Retinal pigment epithelial cell (primary cell): ENCODE data around the gene RNPEPL1.
A peak's percentile ranks its signal among the peaks of the same experiment; 100 is the strongest.

Experiments
- DNase-seq: peaks from one replicate; pipeline ENCODE4 v3.0.0-alpha.2; 2010; ENCODE audit warnings: low read depth
- H3K4me3 ChIP-seq: 2 replicates; pipeline ENCODE4 v1.5.1; 2011; ENCODE audit warnings: mild to moderate bottlenecking, low read length, control low read depth, moderate library complexity
- CTCF ChIP-seq: conservative IDR thresholded peaks from 2 replicates; pipeline ENCODE4 v1.5.1; 2011; ENCODE audit warnings: low read depth, low read length, control low read depth, inconsistent platforms

The RNPEPL1 gene

GRCh38 chr2:240557101-240557751 lies 11.1 kb upstream of the RNPEPL1 start:
- TF ChIP-seq CTCF, result no peak
- H3K4me3 ChIP-seq, result peak overlapping the region; percentile 47
- DNase-seq, result no peak

GRCh38 chr2:240557808-240558207 lies 10.5 kb upstream of the RNPEPL1 start, which contains the start of gene ANKMY1:
Gene ANKMY1, minus strand, starts transcription at chr2:240557988. Its CDS starts 653 bp downstream, at chr2:240557335.
- no peak for TF ChIP-seq CTCF
- DNase-seq, result peak; percentile 37
- peak within 1 kb of the TSS; percentile 47 for H3K4me3 ChIP-seq

- DNase-seq, result no peak
- TF ChIP-seq CTCF, result no peak
- peak overlapping the region; percentile 47 for H3K4me3 ChIP-seq
Measured at GRCh38 chr2:240558236-240558761, 10.0 kb upstream of the RNPEPL1 start.

GRCh38 chr2:240559286-240559685 lies 9.0 kb upstream of the RNPEPL1 start:
- H3K4me3 ChIP-seq, result no peak overlapping the region
- TF ChIP-seq CTCF, result no peak
- DNase-seq, result no peak

GRCh38 chr2:240560084-240560479 lies 8.2 kb upstream of the RNPEPL1 start, which contains the start of gene DUSP28:
Gene DUSP28, plus strand, starts transcription at chr2:240560357. Its CDS starts 328 bp downstream, at chr2:240560685.
- DNase-seq, result peak; percentile 40
- no peak for TF ChIP-seq CTCF
- peak within 1 kb of the TSS; percentile 59 for H3K4me3 ChIP-seq

GRCh38 chr2:240560480-240561324 lies 7.6 kb upstream of the RNPEPL1 start:
- peak; percentile 86 for DNase-seq
- H3K4me3 ChIP-seq, result peak overlapping the region; percentile 59
- peak; percentile 33 for TF ChIP-seq CTCF
